ENCODE results near the gene C4orf17. TPM values are rescaled to one million over a fixed set of nuclear protein-coding genes. Genes with fewer than 3 reads are reported as not detected.

The C4orf17 gene
- total RNA-seq (not detected), polyA plus RNA-seq (not detected)
- long read RNA-seq, donor 1: 0 reads
- long read RNA-seq, donor 2: 0 reads
- long read RNA-seq, donor 3: 0 reads
- long read RNA-seq, donor 4: 0 reads
- long read RNA-seq, donor 5: 0 reads
- long read RNA-seq, donor 6: 0 reads
- long read RNA-seq, donor 7: 0 reads
- long read RNA-seq, donor 8: 0 reads
- long read RNA-seq, donor 9: 0 reads
- long read RNA-seq, donor 10: 0 reads

- Histone ChIP-seq H3K36me3 (replicated peaks in 1 of 2) (no peaks in the 10 kb centered on the region), H3K4me1 (replicated peaks in 1 of 2) (no peaks in the 10 kb centered on the region), H3K27ac (no peak within 1 kb of the TSS), H3K27me3 (no peaks in the 10 kb centered on the region), H3K9me3 (replicated peaks in 1 of 3) (no peaks in the 10 kb centered on the region), H3K4me3 (no peak within 1 kb of the TSS)
- 73 to 76% (median 73%) methylated on average over 4 of the region's 4 CpGs for WGBS, 4 donors
- DNase-seq: no peak
- intact Hi-C loops (cut with DNase I): no loop called here
- no peak for TF ChIP-seq CTCF (IDR thresholded peaks at IDR 0.05)
- TF ChIP-seq POLR2A (IDR thresholded peaks at IDR 0.05): no peak
Observed at GRCh38 chr4:99510721-99511120, at the start of gene C4orf17. Gene C4orf17, plus strand, starts transcription at chr4:99511021. Its CDS starts 2,061 bp downstream, at chr4:99513082.

GRCh38 chr4:99461623-99462401 is 49.0 kb upstream of the C4orf17 start:
- TF ChIP-seq POLR2A (IDR thresholded peaks at IDR 0.05) (no peak), CTCF (IDR thresholded peaks at IDR 0.05) (no peak)
- no peak overlapping the region for H3K27ac ChIP-seq
- H3K4me3 ChIP-seq: no peak overlapping the region
- no peaks in the 10 kb centered on the region for H3K9me3 ChIP-seq (replicated peaks in 1 of 3)
- H3K36me3 ChIP-seq (replicated peaks in 1 of 2): no peaks in the 10 kb centered on the region
- no peak for DNase-seq
- H3K27me3 ChIP-seq: no peaks in the 10 kb centered on the region
- intact Hi-C loops (cut with DNase I): loop anchor here in 1 of 2 donors (5.0 kb wide), 1 partner anchor 340 kb away; no protein-coding TSS in a partner anchor
- H3K4me1 ChIP-seq (replicated peaks in 1 of 2): no peaks in the 10 kb centered on the region
- 57 to 66% (median 62%) methylated on average over 4 of the region's 4 CpGs for WGBS, 4 donors

- DNase-seq: peak; percentile 37 to 72 (median 45)
- intact Hi-C loops (cut with DNase I): loop anchor here in 1 of 2 donors (5.0 kb wide), 1 partner anchor 341 kb away; no protein-coding TSS in a partner anchor
- Histone ChIP-seq H3K36me3 (replicated peaks in 1 of 2) (no peaks in the 10 kb centered on the region), H3K4me3 (no peak overlapping the region), H3K27me3 (no peaks in the 10 kb centered on the region), H3K4me1 (replicated peaks in 1 of 2) (no peaks in the 10 kb centered on the region), H3K27ac (no peak overlapping the region), H3K9me3 (replicated peaks in 1 of 3) (no peaks in the 10 kb centered on the region)
- 21 to 37% (median 27%) methylated on average over 4 of the region's 4 CpGs for WGBS, 4 donors
- TF ChIP-seq POLR2A (IDR thresholded peaks at IDR 0.05) (no peak), CTCF (IDR thresholded peaks at IDR 0.05) (peak; percentile 62 to 84 (median 74))
Observed at GRCh38 chr4:99462875-99463464, 47.9 kb upstream of the C4orf17 start.

GRCh38 chr4:99463566-99463965 is 47.3 kb upstream of the C4orf17 start:
- WGBS, 4 donors: 65 to 82% (median 70%) methylated on average over 2 of the region's 2 CpGs
- intact Hi-C loops (cut with DNase I): loop anchor here in 1 of 2 donors (5.0 kb wide), 1 partner anchor 341 kb away; no protein-coding TSS in a partner anchor
- no peaks in the 10 kb centered on the region for H3K27me3 ChIP-seq
- no peaks in the 10 kb centered on the region for H3K36me3 ChIP-seq (replicated peaks in 1 of 2)
- no peaks in the 10 kb centered on the region for H3K9me3 ChIP-seq (replicated peaks in 1 of 3)
- no peaks in the 10 kb centered on the region for H3K4me1 ChIP-seq (replicated peaks in 1 of 2)
- no peak for DNase-seq
- no peak overlapping the region for H3K27ac ChIP-seq
- H3K4me3 ChIP-seq: no peak overlapping the region
- TF ChIP-seq CTCF (IDR thresholded peaks at IDR 0.05): no peak
- no peak for TF ChIP-seq POLR2A (IDR thresholded peaks at IDR 0.05)
